HepG2 (cell line): ENCODE measurements around the gene MPST. TPM values are rescaled to one million over a fixed set of nuclear protein-coding genes. Genes with fewer than 3 reads are reported as not detected.

ENCODE experiments used
- DPF2 ChIP-seq: sonication (generic); formaldehyde crosslinking; IDR thresholded peaks from 2 replicates; pipeline ENCODE4 v1.4.0; 2020; ENCODE audit warnings: mild to moderate bottlenecking, low read depth, missing genetic modification reagents, borderline replicate concordance
- HCFC1 ChIP-seq: fragments of 150-350 bp; IDR thresholded peaks from 2 replicates; pipeline ENCODE4 v1.6.1; 2014; ENCODE audit warnings: low read depth, low read length
- HNRNPK ChIP-seq: fragments of 200-400 bp; formaldehyde crosslinking; IDR thresholded peaks from 2 replicates; pipeline ENCODE4 v1.6.1; 2018; ENCODE audit warnings: low read length, low read depth, moderate library complexity, mild to moderate bottlenecking; ENCODE audit not compliant: poor library complexity, severe bottlenecking
- KDM5B ChIP-seq: sonication (generic); formaldehyde crosslinking; IDR thresholded peaks from 2 replicates; pipeline ENCODE4 v1.4.0; 2020; ENCODE audit warnings: missing genetic modification reagents, mild to moderate bottlenecking, borderline replicate concordance
- MYC ChIP-seq: sonication (generic); formaldehyde crosslinking; IDR thresholded peaks from 2 replicates; pipeline ENCODE4 v1.9.0; 2021; ENCODE audit warnings: missing genetic modification reagents, borderline replicate concordance
- NR2C2 ChIP-seq: sonication (generic); formaldehyde crosslinking; IDR thresholded peaks from 2 replicates; pipeline ENCODE4 v1.4.0; 2020; ENCODE audit warnings: missing genetic modification reagents, mild to moderate bottlenecking, moderate library complexity, borderline replicate concordance
- PATZ1 ChIP-seq: sonication (generic); formaldehyde crosslinking; IDR thresholded peaks from 2 replicates; pipeline ENCODE4 v1.4.0; 2020; ENCODE audit warnings: missing genetic modification reagents
- RBFOX2 ChIP-seq: fragments of 200-400 bp; formaldehyde crosslinking; IDR thresholded peaks from 2 replicates; pipeline ENCODE4 v1.6.1; 2017; ENCODE audit warnings: low read depth, mild to moderate bottlenecking, low read length
- RFX1 ChIP-seq: fragments of 450-650 bp; IDR thresholded peaks from 2 replicates; pipeline ENCODE4 v1.6.1; 2017
- TEAD2 ChIP-seq: sonication (generic); formaldehyde crosslinking; IDR thresholded peaks from 2 replicates; pipeline ENCODE4 v1.9.0; 2021; ENCODE audit warnings: missing genetic modification reagents
- THAP11 ChIP-seq: IDR thresholded peaks from 2 replicates; pipeline ENCODE4 v1.6.1; 2016; ENCODE audit warnings: missing biosample characterization, missing genetic modification reagents
- ZFY ChIP-seq: sonication (generic); formaldehyde crosslinking; IDR thresholded peaks from 2 replicates; pipeline ENCODE4 v1.4.0; 2020; ENCODE audit warnings: missing genetic modification reagents
- ZNF121 ChIP-seq: sonication (generic); formaldehyde crosslinking; IDR thresholded peaks from 2 replicates; pipeline ENCODE4 v1.5.0; 2020; ENCODE audit warnings: mild to moderate bottlenecking, missing genetic modification reagents
- ZNF143 ChIP-seq: sonication (generic); formaldehyde crosslinking; IDR thresholded peaks from 2 replicates; pipeline ENCODE4 v1.4.0; 2020; ENCODE audit warnings: missing genetic modification reagents
- ZNF329 ChIP-seq: sonication (generic); formaldehyde crosslinking; IDR thresholded peaks from 2 replicates; pipeline ENCODE4 v1.9.0; 2021; ENCODE audit warnings: low read depth, mild to moderate bottlenecking, missing genetic modification reagents
- polyA plus RNA-seq, 8 experiments: library from polyadenylated mRNA; depleted of rRNA in 3 of 8; stranded (reverse) in 7 of 8; unstranded in 1 of 8; fragments of >200 nt; fragmentation: Illumina TruSeq in 4 of 8; extraction: Trizol in 4 of 8; gene quantifications; 2 replicates each; pipeline versions ENCODE4 v1.2.1 to v1.2.3, GENCODE V29; 2011 to 2016; ENCODE audit warnings: low read depth in 4 of 8, missing spikeins in 1 of 8, mixed read lengths in 1 of 8; ENCODE audit not compliant: insufficient read depth in 1 of 8
- total RNA-seq, 5 experiments: library from RNA; depleted of rRNA; stranded (reverse); fragments of >200 nt; fragmentation: Illumina TruSeq; extraction: Trizol; gene quantifications; 2 replicates each; pipeline ENCODE4 v1.2.3, GENCODE V29; 2016; ENCODE audit warnings: low read depth in 1 of 5
- TF ChIP-seq, protein P1 (sequence below): sonication (generic); formaldehyde crosslinking; IDR thresholded peaks from 2 replicates; pipeline ENCODE4 v1.8.0; 2022; ENCODE audit warnings: missing genetic modification reagents, low read depth, mild to moderate bottlenecking, borderline replicate concordance
- TF ChIP-seq, protein P2 (sequence below): sonication (generic); formaldehyde crosslinking; IDR thresholded peaks from 2 replicates; pipeline ENCODE4 v1.4.0; 2020; ENCODE audit warnings: missing genetic modification reagents
- TF ChIP-seq, protein P3 (sequence below): sonication (generic); formaldehyde crosslinking; IDR thresholded peaks from 2 replicates; pipeline ENCODE4 v1.5.1; 2020; ENCODE audit warnings: mild to moderate bottlenecking, missing genetic modification reagents, moderate library complexity

MPST gene
- total and polyA plus RNA-seq, 2 of the 13 experiments (the other 11 are each of a cell fraction or from before 2014, with no cell fraction given): 133 to 141 TPM

DNA sequence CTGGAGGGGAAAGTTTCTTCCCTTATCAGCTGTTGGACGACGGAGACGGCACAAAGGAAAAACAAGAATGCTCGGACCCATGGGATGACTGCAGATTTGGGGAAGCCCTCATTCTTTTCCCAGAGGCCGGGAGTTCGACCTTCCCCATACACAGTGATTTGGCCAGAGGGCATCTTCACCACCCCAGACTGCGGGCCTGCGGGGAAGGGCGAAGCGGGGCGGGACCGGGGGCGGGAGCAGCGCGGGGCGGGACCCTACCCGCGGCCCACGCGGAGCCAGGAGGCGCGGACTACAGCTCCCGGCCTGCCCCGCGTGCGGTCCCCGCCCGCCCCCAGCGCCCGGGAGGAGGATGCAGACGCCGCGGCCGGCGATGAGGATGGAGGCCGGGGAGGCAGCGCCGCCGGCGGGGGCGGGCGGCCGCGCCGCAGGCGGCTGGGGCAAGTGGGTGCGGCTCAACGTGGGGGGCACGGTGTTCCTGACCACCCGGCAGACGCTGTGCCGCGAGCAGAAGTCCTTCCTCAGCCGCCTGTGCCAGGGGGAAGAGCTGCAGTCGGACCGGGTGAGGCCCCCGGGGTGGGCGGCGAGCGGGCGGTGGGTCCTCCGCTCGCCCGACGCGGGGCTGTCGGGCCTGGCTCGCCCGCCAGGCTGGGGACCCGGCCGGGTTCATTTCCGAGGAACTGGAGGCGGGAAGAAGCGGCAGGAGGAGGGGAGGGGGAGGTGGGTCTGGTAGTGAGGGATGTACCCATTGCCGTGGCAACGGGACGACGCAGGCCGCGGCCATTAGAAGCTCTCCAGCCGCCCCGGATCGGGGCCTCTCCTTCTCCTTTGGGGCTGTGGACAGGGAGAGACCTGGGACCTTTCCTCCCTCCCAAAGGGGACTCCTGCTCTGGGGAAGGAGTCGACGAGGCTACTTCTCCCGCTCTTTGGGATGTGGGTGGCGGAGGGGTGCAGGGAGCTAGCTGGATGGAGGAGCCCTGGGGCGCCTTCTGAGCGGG lies 32.1 kb downstream of the MPST start, which contains the start of gene KCTD17 (continued):
- TF ChIP-seq ZNF143 (CRISPR knock-in tag) (peak; percentile 83), ZNF329 (CRISPR knock-in tag) (no peak), NR2C2 (peak; percentile 35; the same call in 1 of the 2 replicates), KDM5B (CRISPR knock-in tag) (0 out of 2 replicates have a peak, but pooled peaks have one; percentile 24), HNRNPK (peak; percentile 42), DPF2 (CRISPR knock-in tag) (no peak), ZFY (peak; percentile 65), HCFC1 (peak; percentile 70; the same call in 1 of the 2 replicates), RBFOX2 (0 out of 2 replicates have a peak, but pooled peaks have one; percentile 35), RFX1 (peak; percentile 26; the same call in 1 of the 2 replicates), TEAD2 (CRISPR knock-in tag) (no peak), ZNF121 (CRISPR knock-in tag) (0 out of 2 replicates have a peak, but pooled peaks have one; percentile 10), MYC (CRISPR knock-in tag) (peak; percentile 7; the same call in 1 of the 2 replicates), PATZ1 (peak; percentile 43; the same call in 1 of the 2 replicates), THAP11 (CRISPR knock-in tag) (peak; percentile 95)
- TF ChIP-seq, protein P1, sequence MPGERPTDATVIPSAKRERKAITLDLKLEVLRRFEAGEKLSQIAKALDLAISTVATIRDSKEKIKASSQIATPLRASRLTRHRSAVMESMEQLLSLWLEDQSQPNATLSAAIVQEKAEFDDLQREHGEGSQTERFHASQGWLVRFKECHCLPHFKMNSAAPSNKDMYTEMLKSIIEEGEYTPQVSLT (CRISPR knock-in tag): no peak
- TF ChIP-seq, protein P2, sequence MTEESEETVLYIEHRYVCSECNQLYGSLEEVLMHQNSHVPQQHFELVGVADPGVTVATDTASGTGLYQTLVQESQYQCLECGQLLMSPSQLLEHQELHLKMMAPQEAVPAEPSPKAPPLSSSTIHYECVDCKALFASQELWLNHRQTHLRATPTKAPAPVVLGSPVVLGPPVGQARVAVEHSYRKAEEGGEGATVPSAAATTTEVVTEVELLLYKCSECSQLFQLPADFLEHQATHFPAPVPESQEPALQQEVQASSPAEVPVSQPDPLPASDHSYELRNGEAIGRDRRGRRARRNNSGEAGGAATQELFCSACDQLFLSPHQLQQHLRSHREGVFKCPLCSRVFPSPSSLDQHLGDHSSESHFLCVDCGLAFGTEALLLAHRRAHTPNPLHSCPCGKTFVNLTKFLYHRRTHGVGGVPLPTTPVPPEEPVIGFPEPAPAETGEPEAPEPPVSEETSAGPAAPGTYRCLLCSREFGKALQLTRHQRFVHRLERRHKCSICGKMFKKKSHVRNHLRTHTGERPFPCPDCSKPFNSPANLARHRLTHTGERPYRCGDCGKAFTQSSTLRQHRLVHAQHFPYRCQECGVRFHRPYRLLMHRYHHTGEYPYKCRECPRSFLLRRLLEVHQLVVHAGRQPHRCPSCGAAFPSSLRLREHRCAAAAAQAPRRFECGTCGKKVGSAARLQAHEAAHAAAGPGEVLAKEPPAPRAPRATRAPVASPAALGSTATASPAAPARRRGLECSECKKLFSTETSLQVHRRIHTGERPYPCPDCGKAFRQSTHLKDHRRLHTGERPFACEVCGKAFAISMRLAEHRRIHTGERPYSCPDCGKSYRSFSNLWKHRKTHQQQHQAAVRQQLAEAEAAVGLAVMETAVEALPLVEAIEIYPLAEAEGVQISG: peak; percentile 93
- TF ChIP-seq, protein P3, sequence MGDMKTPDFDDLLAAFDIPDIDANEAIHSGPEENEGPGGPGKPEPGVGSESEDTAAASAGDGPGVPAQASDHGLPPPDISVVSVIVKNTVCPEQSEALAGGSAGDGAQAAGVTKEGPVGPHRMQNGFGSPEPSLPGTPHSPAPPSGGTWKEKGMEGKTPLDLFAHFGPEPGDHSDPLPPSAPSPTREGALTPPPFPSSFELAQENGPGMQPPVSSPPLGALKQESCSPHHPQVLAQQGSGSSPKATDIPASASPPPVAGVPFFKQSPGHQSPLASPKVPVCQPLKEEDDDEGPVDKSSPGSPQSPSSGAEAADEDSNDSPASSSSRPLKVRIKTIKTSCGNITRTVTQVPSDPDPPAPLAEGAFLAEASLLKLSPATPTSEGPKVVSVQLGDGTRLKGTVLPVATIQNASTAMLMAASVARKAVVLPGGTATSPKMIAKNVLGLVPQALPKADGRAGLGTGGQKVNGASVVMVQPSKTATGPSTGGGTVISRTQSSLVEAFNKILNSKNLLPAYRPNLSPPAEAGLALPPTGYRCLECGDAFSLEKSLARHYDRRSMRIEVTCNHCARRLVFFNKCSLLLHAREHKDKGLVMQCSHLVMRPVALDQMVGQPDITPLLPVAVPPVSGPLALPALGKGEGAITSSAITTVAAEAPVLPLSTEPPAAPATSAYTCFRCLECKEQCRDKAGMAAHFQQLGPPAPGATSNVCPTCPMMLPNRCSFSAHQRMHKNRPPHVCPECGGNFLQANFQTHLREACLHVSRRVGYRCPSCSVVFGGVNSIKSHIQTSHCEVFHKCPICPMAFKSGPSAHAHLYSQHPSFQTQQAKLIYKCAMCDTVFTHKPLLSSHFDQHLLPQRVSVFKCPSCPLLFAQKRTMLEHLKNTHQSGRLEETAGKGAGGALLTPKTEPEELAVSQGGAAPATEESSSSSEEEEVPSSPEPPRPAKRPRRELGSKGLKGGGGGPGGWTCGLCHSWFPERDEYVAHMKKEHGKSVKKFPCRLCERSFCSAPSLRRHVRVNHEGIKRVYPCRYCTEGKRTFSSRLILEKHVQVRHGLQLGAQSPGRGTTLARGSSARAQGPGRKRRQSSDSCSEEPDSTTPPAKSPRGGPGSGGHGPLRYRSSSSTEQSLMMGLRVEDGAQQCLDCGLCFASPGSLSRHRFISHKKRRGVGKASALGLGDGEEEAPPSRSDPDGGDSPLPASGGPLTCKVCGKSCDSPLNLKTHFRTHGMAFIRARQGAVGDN (CRISPR knock-in tag): peak; percentile 36
